Measurements from ENCODE around the gene CCNA2.

CCNA2 gene

DNA sequence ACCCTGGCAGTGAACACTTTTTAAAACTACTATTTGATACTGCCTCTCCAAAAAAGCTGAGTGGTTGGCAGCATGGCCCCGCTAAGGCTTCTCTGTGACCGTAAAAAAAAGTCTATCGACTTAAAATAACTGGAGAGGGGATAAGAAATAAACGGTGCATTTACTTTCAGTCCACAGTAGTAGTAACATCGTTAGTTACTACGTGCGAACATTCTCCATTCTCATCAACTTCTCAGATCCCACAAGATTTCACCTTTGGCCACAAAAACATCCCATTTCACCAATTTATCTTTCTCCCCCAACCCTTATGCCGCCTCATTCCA, 23.1 kb downstream of the CCNA2 start:
- TF ChIP-seq FOXM1 (IDR thresholded peaks at IDR 0.05; ENCODE audit: borderline replicate concordance) (no peak), L3MBTL2 (conservative IDR thresholded peaks at IDR 0.05) (no peak), SP1 (IDR thresholded peaks at IDR 0.05) (no peak), SUZ12 (IDR thresholded peaks at IDR 0.05) (no peak), ARNT (IDR thresholded peaks at IDR 0.05) (no peak), ELF4 (IDR thresholded peaks at IDR 0.05) (no peak), BHLHE40 (IDR thresholded peaks at IDR 0.05; ENCODE audit: borderline replicate concordance) (no peak), FOXK2 (IDR thresholded peaks at IDR 0.05) (no peak), LEF1 (IDR thresholded peaks at IDR 0.05; ENCODE audit: borderline replicate concordance) (no peak), HDGF (IDR thresholded peaks at IDR 0.05; ENCODE audit: borderline replicate concordance) (no peak), ZNF384 (IDR thresholded peaks at IDR 0.05) (no peak)
- no peak for DNase-seq (ENCODE audit: extremely low spot score)
- CTCF ChIA-PET: no interaction called here
- POLR2A ChIA-PET: interaction anchor here (1.0 to 1.8 kb wide), 10 partner anchors 8 to 104 kb away, joined by 3 to 8 read pairs (median 5); partner anchors contain the start of genes BBS7, CCNA2 and SMIM43

DNA sequence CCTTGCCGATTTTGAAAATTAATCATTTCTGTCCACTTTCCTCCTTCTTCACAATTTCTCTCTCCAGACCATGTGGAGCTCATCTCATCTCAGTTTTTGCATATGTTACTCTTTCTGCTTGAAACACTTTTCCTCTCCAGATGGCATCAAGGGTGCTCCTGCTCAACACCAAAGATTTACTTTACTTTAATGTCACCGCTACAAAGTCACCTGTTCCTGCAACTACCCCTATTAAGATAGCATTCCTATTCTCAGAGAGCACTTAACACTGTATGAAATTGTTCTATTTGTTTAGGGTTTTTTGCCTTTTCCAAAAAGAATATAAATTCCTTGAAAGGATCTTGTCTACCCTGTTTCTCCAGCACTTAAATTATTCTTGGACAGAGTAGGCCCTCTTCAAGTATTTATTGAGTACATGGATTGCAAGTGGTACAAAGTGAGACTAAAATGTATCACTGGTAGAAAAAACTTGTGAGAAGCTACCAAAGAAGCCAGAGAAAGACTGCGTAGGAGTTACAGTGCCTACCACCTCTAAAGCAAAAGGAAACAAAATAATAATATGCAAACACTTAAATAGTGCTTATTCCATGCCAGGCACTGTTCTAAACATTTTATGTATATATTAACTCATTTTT, 23.7 kb downstream of the CCNA2 start:
- TF ChIP-seq SUZ12 (IDR thresholded peaks at IDR 0.05): no peak
- no peak for TF ChIP-seq FOXM1 (IDR thresholded peaks at IDR 0.05; ENCODE audit: borderline replicate concordance)
- no peak for TF ChIP-seq BHLHE40 (IDR thresholded peaks at IDR 0.05; ENCODE audit: borderline replicate concordance)
- ChIA-PET POLR2A (interaction anchor here (1.0 to 1.5 kb wide), 3 partner anchors 10 to 70 kb away, joined by 3 to 8 read pairs (median 3); partner anchors contain the start of gene BBS7), CTCF (no interaction called here)
- no peak for DNase-seq (ENCODE audit: extremely low spot score)

DNA sequence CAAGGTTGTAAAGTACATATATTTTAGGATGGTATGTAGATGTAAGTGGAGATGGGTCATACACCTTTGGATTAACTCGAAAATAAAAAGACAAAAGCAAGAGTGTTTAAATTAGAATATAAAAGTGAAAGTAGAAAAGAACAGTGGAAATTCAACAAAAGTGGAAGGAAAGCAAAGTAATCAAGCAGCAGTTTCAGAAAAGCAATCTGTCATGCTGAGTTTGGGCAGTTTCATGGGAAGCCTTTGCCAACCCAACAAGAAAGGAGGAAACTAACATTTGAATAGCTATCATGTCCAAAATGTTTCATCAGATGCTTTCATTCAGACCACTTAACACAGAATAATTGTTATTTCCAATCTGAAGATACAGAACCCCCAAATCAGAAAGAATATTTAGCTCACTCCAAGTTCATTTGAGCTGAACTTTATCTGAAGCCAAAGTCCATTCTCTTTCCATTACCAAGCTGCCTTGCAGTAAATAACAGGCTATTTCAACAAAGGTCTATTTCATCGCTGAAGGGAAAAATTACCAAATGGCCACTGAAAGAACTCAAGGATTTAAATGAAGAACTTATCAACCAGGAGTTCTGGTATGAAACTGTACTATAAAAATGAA, 24.4 kb downstream of the CCNA2 start:
- ChIA-PET POLR2A (interaction anchor here (1.0 kb wide), 1 partner anchor 71 kb away, joined by 3 read pairs; the partner anchor contains the start of gene BBS7), CTCF (no interaction called here)
- no peak for TF ChIP-seq NFRKB (IDR thresholded peaks at IDR 0.05)
- TF ChIP-seq L3MBTL2 (conservative IDR thresholded peaks at IDR 0.05): no peak
- no peak for TF ChIP-seq FOXM1 (IDR thresholded peaks at IDR 0.05; ENCODE audit: borderline replicate concordance)
- TF ChIP-seq ZNF384 (IDR thresholded peaks at IDR 0.05): no peak
- no peak for TF ChIP-seq SP1 (IDR thresholded peaks at IDR 0.05)
- TF ChIP-seq ARNT (IDR thresholded peaks at IDR 0.05): no peak
- TF ChIP-seq CTBP1 (IDR thresholded peaks at IDR 0.05; ENCODE audit: borderline replicate concordance): no peak
- TF ChIP-seq LEF1 (IDR thresholded peaks at IDR 0.05; ENCODE audit: borderline replicate concordance): no peak
- no peak for DNase-seq (ENCODE audit: extremely low spot score)

DNA sequence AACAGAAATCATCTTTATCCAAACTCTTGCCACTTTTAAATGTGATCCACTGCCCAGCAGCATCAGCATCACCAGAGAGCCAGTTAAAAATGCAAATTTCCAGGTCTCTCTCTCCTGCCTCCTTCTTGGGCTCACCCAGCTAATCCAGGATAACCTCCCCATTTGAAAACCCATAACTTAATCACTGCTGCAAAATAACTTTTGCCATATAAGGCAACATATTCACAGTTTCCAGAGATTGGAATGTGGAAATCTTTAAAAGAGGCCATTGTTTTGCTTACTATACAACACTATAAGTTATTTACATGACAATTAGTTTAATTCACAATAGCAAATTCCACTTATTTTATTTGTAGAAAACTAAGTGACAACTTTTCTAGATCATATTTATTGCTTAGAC, 27.4 kb downstream of the CCNA2 start:
- CTCF ChIA-PET: no interaction called here
- TF ChIP-seq FOXA1 (IDR thresholded peaks at IDR 0.05): no peak
- TF ChIP-seq, protein P1, sequence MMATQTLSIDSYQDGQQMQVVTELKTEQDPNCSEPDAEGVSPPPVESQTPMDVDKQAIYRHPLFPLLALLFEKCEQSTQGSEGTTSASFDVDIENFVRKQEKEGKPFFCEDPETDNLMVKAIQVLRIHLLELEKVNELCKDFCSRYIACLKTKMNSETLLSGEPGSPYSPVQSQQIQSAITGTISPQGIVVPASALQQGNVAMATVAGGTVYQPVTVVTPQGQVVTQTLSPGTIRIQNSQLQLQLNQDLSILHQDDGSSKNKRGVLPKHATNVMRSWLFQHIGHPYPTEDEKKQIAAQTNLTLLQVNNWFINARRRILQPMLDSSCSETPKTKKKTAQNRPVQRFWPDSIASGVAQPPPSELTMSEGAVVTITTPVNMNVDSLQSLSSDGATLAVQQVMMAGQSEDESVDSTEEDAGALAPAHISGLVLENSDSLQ (IDR thresholded peaks at IDR 0.05): no peak
- no peak for DNase-seq (ENCODE audit: extremely low spot score)
- POLR2A ChIA-PET: no interaction called here

DNA sequence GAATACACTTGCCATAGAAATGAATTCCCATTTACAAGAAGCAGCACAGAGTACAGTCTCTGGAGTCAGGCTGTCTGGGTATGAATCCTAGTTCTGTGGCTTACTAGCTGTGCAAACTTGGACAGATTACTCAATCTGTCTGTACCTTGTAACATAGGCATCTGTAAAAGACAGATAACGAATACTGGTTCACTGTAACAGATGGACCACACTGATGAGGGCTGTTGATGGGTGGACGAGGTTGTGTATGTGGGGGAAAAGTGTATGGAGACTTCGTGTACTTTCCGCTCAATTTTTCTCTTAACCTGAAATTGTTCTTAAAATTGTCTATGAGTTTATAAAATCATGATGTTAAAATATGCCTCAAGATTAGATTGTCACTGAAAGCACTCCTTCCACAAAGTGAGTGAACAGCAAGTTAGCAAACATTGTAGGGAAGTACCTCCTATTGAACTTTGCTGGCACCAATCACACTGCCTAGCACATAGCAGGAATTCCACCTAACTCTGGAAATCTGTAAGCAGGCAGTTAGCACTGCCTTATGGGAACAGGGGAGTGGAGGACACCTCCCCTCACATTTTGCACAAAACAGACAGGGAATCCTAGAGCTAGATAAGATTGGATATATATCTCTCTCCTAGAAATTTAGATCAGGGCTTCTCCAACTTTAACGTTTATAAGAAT, 29.0 kb downstream of the CCNA2 start:
- no peak for DNase-seq (ENCODE audit: extremely low spot score)
- ChIA-PET POLR2A (no interaction called here), CTCF (no interaction called here)
- TF ChIP-seq L3MBTL2 (conservative IDR thresholded peaks at IDR 0.05): no peak
- no peak for TF ChIP-seq HDGF (IDR thresholded peaks at IDR 0.05; ENCODE audit: borderline replicate concordance)
- no peak for TF ChIP-seq NFRKB (IDR thresholded peaks at IDR 0.05)
- TF ChIP-seq, protein P1 (IDR thresholded peaks at IDR 0.05): no peak
- no peak for TF ChIP-seq TARDBP (IDR thresholded peaks at IDR 0.05)
- TF ChIP-seq ZNF384 (IDR thresholded peaks at IDR 0.05): no peak
- TF ChIP-seq SUZ12 (IDR thresholded peaks at IDR 0.05): no peak
- no peak for TF ChIP-seq ARNT (IDR thresholded peaks at IDR 0.05)
- no peak for TF ChIP-seq SP1 (IDR thresholded peaks at IDR 0.05)
- no peak for TF ChIP-seq LEF1 (IDR thresholded peaks at IDR 0.05; ENCODE audit: borderline replicate concordance)
- TF ChIP-seq FOXM1 (IDR thresholded peaks at IDR 0.05; ENCODE audit: borderline replicate concordance): no peak
- TF ChIP-seq FOXK2 (IDR thresholded peaks at IDR 0.05): no peak
- TF ChIP-seq CTBP1 (IDR thresholded peaks at IDR 0.05; ENCODE audit: borderline replicate concordance): no peak
- no peak for TF ChIP-seq FOXA1 (IDR thresholded peaks at IDR 0.05)
- TF ChIP-seq ELF4 (IDR thresholded peaks at IDR 0.05): no peak
- no peak for TF ChIP-seq BHLHE40 (IDR thresholded peaks at IDR 0.05; ENCODE audit: borderline replicate concordance)

DNA sequence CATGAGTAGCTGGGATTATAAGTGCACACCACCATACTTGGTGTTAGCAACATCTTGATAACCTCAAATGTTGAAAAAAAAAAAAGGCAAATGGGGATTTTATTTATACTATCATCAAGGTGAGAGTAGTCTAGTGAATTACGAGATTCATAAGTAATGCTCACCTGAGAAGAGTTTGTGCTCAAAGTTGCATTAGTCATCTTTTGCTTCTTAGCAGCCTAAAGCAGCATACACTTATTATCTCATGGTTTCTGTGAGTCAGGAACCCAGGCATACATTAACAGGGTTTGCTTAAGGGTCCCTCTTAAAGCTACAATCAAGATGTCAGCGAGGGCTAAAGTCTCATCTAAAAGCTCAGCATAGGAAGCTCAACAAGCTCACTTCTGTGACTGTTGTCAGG, 30.7 kb downstream of the CCNA2 start:
- ChIA-PET POLR2A (interaction anchor here (0.9 kb wide), 1 partner anchor 77 kb away, joined by 3 read pairs; no protein-coding TSS in a partner anchor), CTCF (no interaction called here)
- no peak for TF ChIP-seq FOXM1 (IDR thresholded peaks at IDR 0.05; ENCODE audit: borderline replicate concordance)
- TF ChIP-seq FOXK2 (IDR thresholded peaks at IDR 0.05): no peak
- no peak for TF ChIP-seq CTBP1 (IDR thresholded peaks at IDR 0.05; ENCODE audit: borderline replicate concordance)
- no peak for TF ChIP-seq ZNF384 (IDR thresholded peaks at IDR 0.05)
- TF ChIP-seq, protein P1 (IDR thresholded peaks at IDR 0.05): no peak
- no peak for TF ChIP-seq TARDBP (IDR thresholded peaks at IDR 0.05)
- no peak for TF ChIP-seq ARNT (IDR thresholded peaks at IDR 0.05)
- TF ChIP-seq L3MBTL2 (conservative IDR thresholded peaks at IDR 0.05): no peak
- no peak for TF ChIP-seq HDGF (IDR thresholded peaks at IDR 0.05; ENCODE audit: borderline replicate concordance)
- TF ChIP-seq ELF4 (IDR thresholded peaks at IDR 0.05): no peak
- no peak for DNase-seq (ENCODE audit: extremely low spot score)

Data from HEK293T (cell line).